H1 (cell line): ENCODE measurements around the gene CCDC116. TPM values are rescaled to one million over a fixed set of nuclear protein-coding genes. Genes with fewer than 3 reads are reported as not detected.

Source experiments
- BACH1 ChIP-seq: IDR thresholded peaks from 2 replicates; pipeline ENCODE4 v1.6.1; 2012; ENCODE audit warnings: low read length, improper control_type of control experiment
- GABPA ChIP-seq: IDR thresholded peaks from 2 replicates; pipeline ENCODE4 v1.6.1; 2011; ENCODE audit warnings: mild to moderate bottlenecking, low read length, moderate library complexity, borderline replicate concordance; ENCODE audit not compliant: insufficient read depth
- KDM5A ChIP-seq: fragments of 200-600 bp; IDR thresholded peaks from 2 replicates; pipeline ENCODE4 v1.7.1; 2012; ENCODE audit warnings: mild to moderate bottlenecking, low read length, inconsistent platforms, mixed read lengths
- POU5F1 ChIP-seq: IDR thresholded peaks from 2 replicates; pipeline ENCODE4 v1.6.1; 2011; ENCODE audit warnings: low read depth, mild to moderate bottlenecking, low read length, moderate library complexity
- SP1 ChIP-seq: IDR thresholded peaks from 2 replicates; pipeline ENCODE4 v1.6.1; 2011; ENCODE audit warnings: low read depth, low read length
- TAF1 ChIP-seq: IDR thresholded peaks from 2 replicates; pipeline ENCODE4 v1.6.1; 2011; ENCODE audit warnings: mild to moderate bottlenecking, low read depth, low read length
- TAF7 ChIP-seq: optimal IDR thresholded peaks from 2 replicates; pipeline ENCODE3; 2011; ENCODE audit warnings: low read depth, mild to moderate bottlenecking, inconsistent platforms, low read length, moderate library complexity, borderline replicate concordance
- polyA plus RNA-seq, 7 experiments: library from polyadenylated mRNA; depleted of rRNA in 3 of 7; stranded (reverse) in 5 of 7; unstranded in 2 of 7; fragments of >200 nt in 5 of 7; fragments of 200-250 nt in 2 of 7; gene quantifications; 1 replicate in 5 of 7; 2 replicates in 1 of 7; 4 replicates in 1 of 7; pipeline versions ENCODE4 v1.2.1 to v1.2.3, GENCODE V29; 2011 to 2013; ENCODE audit warnings: missing spikeins in 2 of 7, mixed read lengths in 2 of 7
- total RNA-seq: library from RNA; stranded (reverse); fragmentation: NEBNext Ultra II Directional; extraction: Animal tissue kit (Norgen Biotek cat#: 25700); gene quantifications from 2 replicates; pipeline ENCODE4 v1.2.1, GENCODE V29; 2021

The CCDC116 gene
- total and polyA plus RNA-seq, 2 of the 8 experiments (the other 6 are each of a cell fraction or from before 2014, with no cell fraction given), result 0.08 TPM; not detected in 1

DNA sequence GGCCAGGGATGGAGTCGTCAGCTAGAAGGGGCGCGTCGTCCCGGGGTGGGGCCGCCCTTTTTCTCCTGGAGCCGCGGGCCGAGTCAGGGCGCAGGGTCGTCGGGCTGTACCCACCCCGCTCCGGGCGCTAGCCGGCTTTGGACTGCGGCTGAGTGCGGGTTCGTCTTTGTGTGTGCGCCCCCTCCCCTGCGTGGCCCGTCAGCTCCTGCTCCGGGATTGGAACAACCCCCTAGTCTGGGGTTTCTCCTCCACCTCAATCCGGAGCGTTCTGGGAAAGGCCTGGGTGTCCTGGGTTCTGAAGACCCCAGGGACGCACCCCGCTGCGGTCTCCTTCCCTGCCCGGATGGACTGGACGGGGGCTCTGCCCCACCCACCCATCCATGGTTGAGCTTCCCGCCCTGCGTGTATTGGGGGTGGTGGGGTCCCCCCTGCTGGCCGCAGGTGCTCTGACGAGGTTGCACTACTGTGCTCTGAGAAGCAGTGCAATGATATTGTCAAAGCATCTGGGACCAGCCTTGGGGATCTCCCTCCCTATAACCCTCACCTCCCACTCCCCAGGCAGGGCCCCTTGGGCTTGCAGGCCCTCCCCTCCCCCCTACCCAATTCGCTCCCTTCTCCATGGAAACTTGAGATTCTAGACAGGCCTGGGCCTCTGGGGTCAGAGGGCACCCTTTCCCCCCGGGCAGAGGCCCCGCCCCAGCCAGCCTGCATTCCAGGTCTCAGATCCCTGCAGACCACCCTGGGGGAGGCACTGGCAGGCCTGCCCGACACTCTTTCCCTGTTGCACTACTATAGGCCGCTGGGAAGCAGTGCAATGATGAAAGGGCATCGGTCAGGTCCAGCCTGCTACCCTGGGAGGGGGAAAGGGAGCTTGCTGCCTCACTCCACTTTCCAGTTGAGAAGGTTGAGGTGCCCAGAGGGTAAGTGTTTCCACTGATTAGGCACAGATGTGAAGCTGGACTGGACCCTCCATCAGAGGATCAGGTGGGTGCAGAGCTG lies 20.3 kb downstream of the CCDC116 start (continued):
- TF ChIP-seq GABPA, result no peak
- no peak; the same call in 1 of the 2 replicates for TF ChIP-seq SP1
- TF ChIP-seq KDM5A, result no peak
- no peak for TF ChIP-seq BACH1
- no peak for TF ChIP-seq POU5F1
- TF ChIP-seq TAF7, result no peak
- peak; percentile 3; the same call in 1 of the 2 replicates for TF ChIP-seq TAF1
